Urothelium cell line (cell line): ENCODE data around the gene SPINK5.

Source experiments
- DNase-seq: peaks from one replicate; pipeline ENCODE4 v3.0.0; 2011; ENCODE audit warnings: low spot score, mixed read lengths
- FAIRE-seq: peaks from 2 replicates; lab custom pipeline; 2011; peaks lifted over from hg19 to GRCh38; lab: Jason Lieb, UNC

The SPINK5 gene

DNA sequence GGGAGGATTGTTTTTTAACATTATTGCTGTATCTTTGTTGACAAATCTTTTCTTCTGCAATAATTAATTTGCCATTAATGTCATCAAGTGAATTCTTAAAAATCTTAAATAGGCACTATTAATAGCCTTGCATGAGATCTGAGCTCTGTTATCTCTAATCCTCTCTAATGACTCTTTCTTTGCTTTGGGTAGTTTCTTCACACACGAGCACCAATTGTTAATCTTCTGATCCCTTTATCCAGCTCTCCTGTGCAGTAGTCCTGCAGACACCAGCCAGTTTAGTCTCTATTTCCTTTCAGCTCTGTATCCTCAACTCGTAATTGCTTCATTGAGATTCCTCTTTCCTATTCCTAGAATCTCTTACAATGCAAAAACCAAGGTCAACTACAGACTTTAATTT lies 112.7 kb downstream of the SPINK5 start:
- DNase-seq (no peak), FAIRE-seq (no peak)

DNA sequence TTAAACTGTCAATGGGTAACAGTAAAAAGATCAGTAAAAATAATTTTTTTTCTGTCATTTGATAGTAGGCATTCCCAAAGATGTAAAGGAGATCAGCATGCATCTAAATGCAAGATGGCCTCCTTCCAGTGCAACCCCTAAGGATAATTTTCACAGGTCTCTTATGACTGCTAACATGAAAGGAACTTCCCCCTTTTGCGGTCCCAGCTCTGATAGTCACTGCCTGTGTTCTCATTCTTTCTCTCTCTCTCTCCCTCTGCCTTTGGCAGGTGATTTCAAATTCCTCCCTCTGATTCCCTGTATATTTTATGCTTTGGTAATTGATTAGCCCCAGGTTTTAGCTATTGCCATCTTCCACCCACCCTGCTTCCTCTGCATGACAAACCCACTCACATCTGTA lies 113.4 kb downstream of the SPINK5 start:
- no peak for DNase-seq
- no peak for FAIRE-seq

DNA sequence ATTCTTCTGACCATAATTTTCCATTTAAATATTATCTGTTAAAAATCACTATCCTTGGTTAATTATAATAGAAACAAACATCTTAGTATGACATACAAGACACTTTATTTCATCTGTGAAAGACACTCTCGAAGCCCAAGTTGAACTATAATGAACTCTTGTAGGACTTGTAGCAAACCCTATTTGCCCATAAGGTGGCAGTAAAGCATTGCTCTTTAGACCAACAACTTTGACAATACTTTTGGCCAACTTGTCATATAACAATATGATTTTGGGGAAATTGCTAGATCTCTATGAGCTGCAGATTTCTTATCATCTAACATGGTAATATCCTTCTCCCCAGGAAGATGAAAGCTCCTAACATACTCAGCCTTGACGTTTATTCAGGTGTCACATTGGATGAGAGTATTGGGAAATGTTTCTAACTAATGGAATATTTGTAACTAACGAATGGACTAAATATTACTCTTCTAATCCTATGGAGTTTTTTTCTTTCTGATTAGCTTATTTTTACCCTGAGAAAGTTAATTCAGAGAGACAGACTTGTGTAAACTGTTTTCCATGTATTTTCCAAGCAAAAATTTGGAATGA lies 115.5 kb downstream of the SPINK5 start:
- DNase-seq = peak; percentile 13
- FAIRE-seq = peak; percentile 74

DNA sequence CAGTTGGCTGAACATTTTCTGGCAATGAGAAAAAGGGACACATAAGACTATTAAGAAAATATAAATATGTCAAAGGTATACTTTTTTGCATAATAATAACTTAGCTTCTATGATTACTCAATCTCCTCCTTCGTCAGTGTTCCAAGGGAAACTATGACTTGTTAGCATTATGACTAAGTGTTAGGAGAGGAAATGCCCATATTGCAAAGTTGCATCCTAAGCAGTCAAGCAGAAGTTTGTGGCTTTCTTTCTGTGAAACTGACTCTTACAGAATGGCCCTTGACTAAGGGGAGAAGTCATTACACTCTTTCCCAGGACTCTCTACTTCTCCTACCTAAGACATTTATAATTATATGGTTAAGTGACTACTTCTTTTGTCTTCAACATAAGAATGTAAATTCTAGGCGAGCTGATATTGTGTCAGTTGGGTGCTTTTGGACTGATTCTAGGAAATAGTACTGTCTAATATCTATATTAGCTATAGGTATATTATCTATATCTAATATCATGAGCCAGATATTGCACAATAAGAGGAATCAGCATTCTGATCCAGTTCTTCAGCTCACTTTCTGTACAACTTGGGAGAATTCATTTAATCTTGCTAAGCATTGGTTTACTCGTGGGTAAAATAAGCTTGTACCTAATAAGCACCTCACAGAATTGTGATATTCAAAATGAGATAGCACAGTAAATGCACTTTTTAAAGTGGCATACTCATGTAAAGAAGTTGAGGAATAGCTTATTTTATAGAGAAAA lies 122.6 kb downstream of the SPINK5 start:
- FAIRE-seq (no peak), DNase-seq (no peak)
